ENCODE data around the gene ATXN3. TPM values are rescaled to one million over a fixed set of nuclear protein-coding genes. Genes with fewer than 3 reads are reported as not detected.

Gene ATXN3
- total RNA-seq, 1 donor from 2014 or later = 29.0 TPM

DNA sequence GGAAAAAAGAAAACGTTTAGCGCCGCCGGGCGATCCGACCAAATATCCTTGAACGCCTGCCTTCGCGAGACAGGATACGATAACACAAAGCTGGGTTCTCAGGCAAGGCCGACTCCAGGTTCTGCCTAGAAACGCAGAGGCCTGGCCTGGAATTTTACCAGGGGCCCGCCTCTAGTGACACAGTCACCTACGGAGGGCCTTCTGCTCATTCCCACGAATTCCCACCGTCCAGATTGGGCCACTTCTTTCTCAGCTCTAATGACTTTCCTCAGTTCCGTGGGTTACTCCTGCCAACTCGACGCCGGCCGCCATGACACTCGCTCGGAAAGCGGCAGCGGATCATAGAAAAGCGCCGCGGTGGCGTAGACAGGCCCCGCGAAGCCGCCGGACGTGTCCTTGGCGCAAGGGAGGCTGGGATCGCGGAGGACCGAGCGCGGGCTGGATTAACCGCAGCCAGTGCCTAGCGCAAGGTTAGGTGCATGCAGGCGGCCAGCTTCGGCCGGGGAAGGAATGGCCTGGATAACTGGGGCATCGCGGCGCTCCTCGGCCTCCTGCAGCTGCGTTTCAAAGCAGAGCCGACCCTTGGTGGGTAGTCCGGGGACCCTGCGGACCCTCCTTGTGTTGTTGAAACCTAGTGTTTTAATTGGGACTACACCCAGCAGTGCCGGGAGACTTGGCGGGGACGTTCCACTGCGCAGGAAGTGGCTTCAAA, 66.5 kb downstream of the ATXN3 start, which contains the start of gene TRIP11:
TRIP11 (minus strand) TSS at position 341 of the 712 bp plus-strand sequence. CDS start 374 bp downstream, outside the sequence.
- Histone ChIP-seq H3K27me3 (ENCODE audit: control insufficient read depth, insufficient read depth, low read length) (no peaks in the 10 kb centered on the region), H3K4me3 (ENCODE audit: low read depth, low read length) (peak within 1 kb of the TSS; percentile 77), H3K36me3 (ENCODE audit: control insufficient read depth, insufficient read depth, low read length) (no peaks in the 10 kb centered on the region)
- TF ChIP-seq CTCF (IDR thresholded peaks at IDR 0.05; ENCODE audit: insufficient read depth, low read length, poor library complexity, severe bottlenecking) = no peak
- DNase-seq (ENCODE audit: low read depth) = peak; percentile 63

DNA sequence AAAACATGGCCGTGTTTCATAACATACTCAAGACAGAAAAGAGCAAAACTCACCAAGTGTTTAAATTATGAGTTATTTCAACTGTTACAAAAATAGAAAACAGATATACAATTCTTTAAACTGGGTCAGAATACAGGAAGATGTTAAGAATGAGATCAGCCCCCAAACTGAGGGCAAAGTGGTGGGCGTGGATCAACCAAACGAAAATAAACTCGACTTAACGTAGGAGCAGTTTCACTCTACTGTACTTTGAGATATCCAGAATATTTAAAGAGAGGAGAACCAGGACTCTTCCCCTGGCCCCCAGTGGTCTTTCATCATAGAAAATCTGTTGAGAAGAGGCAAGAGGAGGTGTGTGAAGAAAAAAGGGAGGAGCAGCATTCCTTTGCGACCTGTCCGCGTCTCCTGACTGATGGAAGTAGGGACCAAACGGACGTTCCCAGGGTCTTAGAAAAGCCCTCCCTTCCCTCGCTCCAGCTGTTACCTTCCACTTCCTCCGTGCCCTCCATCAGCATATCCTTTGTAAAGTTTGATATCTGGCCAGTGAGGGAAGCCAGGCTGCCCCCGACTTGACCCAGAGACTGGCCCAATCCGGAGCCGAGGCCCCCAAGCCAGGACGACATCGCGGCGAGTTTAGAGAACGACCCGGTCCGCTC, 67.2 kb downstream of the ATXN3 start:
- TF ChIP-seq CTCF (IDR thresholded peaks at IDR 0.05; ENCODE audit: insufficient read depth, low read length, poor library complexity, severe bottlenecking) = no peak
- peak; percentile 57 for DNase-seq (ENCODE audit: low read depth)
- Histone ChIP-seq H3K27me3 (ENCODE audit: control insufficient read depth, insufficient read depth, low read length) (no peaks in the 10 kb centered on the region), H3K4me3 (ENCODE audit: low read depth, low read length) (peak overlapping the region; percentile 77), H3K36me3 (ENCODE audit: control insufficient read depth, insufficient read depth, low read length) (no peaks in the 10 kb centered on the region)

DNA sequence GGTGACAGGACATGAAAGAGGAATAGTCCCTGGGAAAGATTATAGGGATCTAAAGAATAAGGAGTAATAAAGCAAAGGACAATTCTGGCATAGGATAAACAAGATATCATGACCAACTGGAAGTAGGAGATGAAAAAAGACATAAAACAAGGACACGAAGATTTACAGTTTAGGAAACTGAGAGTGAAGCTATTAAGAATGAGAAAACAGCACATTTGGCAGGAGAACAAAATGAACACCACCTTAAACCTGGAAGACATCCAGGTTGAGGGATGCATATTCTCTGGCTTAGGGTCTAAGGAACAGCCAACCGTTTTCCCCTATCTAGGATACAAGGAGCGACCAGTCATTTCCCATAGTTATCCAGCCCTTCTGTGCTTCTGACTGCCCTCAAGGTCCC, 68.4 kb downstream of the ATXN3 start:
- Histone ChIP-seq H3K27me3 (ENCODE audit: control insufficient read depth, insufficient read depth, low read length) (no peaks in the 10 kb centered on the region), H3K36me3 (ENCODE audit: control insufficient read depth, insufficient read depth, low read length) (no peaks in the 10 kb centered on the region), H3K4me3 (ENCODE audit: low read depth, low read length) (peak overlapping the region; percentile 77)
- DNase-seq (ENCODE audit: low read depth) = no peak
- TF ChIP-seq CTCF (IDR thresholded peaks at IDR 0.05; ENCODE audit: insufficient read depth, low read length, poor library complexity, severe bottlenecking) = no peak

DNA sequence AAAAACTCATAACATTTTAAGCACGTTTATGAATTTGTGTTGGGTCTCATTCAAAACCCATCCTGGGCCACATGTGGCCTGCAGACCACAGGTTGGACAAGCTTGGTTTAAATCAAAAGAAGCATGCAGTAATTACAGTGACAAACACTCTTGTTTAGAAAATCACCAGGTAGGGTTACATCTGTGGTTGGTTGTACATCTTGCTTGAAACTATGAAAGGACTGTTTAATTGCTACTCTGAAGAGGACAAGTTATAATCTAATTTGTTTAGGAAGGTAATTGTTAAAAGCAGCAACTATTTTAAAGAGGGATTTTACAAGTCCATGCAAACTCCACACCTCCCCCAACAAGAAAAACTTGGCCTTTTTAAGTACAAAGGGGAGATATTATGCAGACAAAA, 70.5 kb downstream of the ATXN3 start:
- H3K27me3 ChIP-seq (ENCODE audit: control insufficient read depth, insufficient read depth, low read length) = no peaks in the 10 kb centered on the region
- TF ChIP-seq CTCF (IDR thresholded peaks at IDR 0.05; ENCODE audit: insufficient read depth, low read length, poor library complexity, severe bottlenecking) = no peak
- no peak overlapping the region for H3K4me3 ChIP-seq (ENCODE audit: low read depth, low read length)
- DNase-seq (ENCODE audit: low read depth) = no peak
- no peaks in the 10 kb centered on the region for H3K36me3 ChIP-seq (ENCODE audit: control insufficient read depth, insufficient read depth, low read length)

GRCh38 chr14:92033906-92034687, 72.3 kb downstream of the ATXN3 start:
- Histone ChIP-seq H3K4me3 (ENCODE audit: low read depth, low read length) (no peak overlapping the region), H3K36me3 (ENCODE audit: control insufficient read depth, insufficient read depth, low read length) (no peaks in the 10 kb centered on the region), H3K27me3 (ENCODE audit: control insufficient read depth, insufficient read depth, low read length) (no peaks in the 10 kb centered on the region)
- no peak for DNase-seq (ENCODE audit: low read depth)
- TF ChIP-seq CTCF (IDR thresholded peaks at IDR 0.05; ENCODE audit: insufficient read depth, low read length, poor library complexity, severe bottlenecking) = no peak
